HepG2 (cell line): Measurements from ENCODE around the gene SLC2A4. TPM values are rescaled to one million over a fixed set of nuclear protein-coding genes. Genes with fewer than 3 reads are reported as not detected.

Experiments used
- ATF7 ChIP-seq, 2 experiments: fragments of 450-650 bp in 1 of 2; sonication (generic) in 1 of 2; formaldehyde crosslinking in 1 of 2; IDR thresholded peaks; 2 replicates each; pipeline versions ENCODE4 v1.4.0 to v1.6.1; 2016 to 2020; ENCODE audit warnings: antibody characterized with exemption in 1 of 2, mild to moderate bottlenecking in 1 of 2, missing genetic modification reagents in 1 of 2
- GLI4 ChIP-seq: sonication (generic); formaldehyde crosslinking; IDR thresholded peaks from 2 replicates; pipeline ENCODE4 v1.5.1; 2020; ENCODE audit warnings: missing genetic modification reagents, mild to moderate bottlenecking, moderate library complexity, borderline replicate concordance
- MBD4 ChIP-seq: IDR thresholded peaks from 2 replicates; pipeline ENCODE4 v1.6.1; 2012; ENCODE audit warnings: low read length, inconsistent platforms, borderline replicate concordance
- REST ChIP-seq, 2 experiments: IDR thresholded peaks; 2 replicates each; pipeline ENCODE4 v1.6.1; 2011 to 2012; ENCODE audit warnings: low read length in 2 of 2, borderline replicate concordance in 1 of 2, low read depth in 1 of 2, mild to moderate bottlenecking in 1 of 2, moderate library complexity in 1 of 2
- SALL1 ChIP-seq: sonication (generic); formaldehyde crosslinking; IDR thresholded peaks from 2 replicates; pipeline ENCODE4 v1.8.0; 2022; ENCODE audit warnings: mild to moderate bottlenecking, missing genetic modification reagents
- SMYD3 ChIP-seq: sonication (generic); formaldehyde crosslinking; IDR thresholded peaks from 2 replicates; pipeline ENCODE4 v1.8.1; 2023; ENCODE audit warnings: mild to moderate bottlenecking, missing genetic modification reagents
- U2AF1 ChIP-seq: fragments of 200-400 bp; formaldehyde crosslinking; optimal IDR thresholded peaks from 2 replicates; pipeline ENCODE3; 2017; ENCODE audit warnings: mild to moderate bottlenecking, low read depth, low read length
- ZBTB46 ChIP-seq: sonication (generic); formaldehyde crosslinking; IDR thresholded peaks from 2 replicates; pipeline ENCODE4 v1.4.0; 2020; ENCODE audit warnings: mild to moderate bottlenecking, missing genetic modification reagents, borderline replicate concordance
- ZFP37 ChIP-seq: sonication (generic); formaldehyde crosslinking; IDR thresholded peaks from 2 replicates; pipeline ENCODE4 v1.4.0; 2020; ENCODE audit warnings: missing genetic modification reagents, borderline replicate concordance
- ZNF205 ChIP-seq: IDR thresholded peaks from 2 replicates; pipeline ENCODE4 v1.6.1; 2018; ENCODE audit warnings: missing biosample characterization, missing genetic modification reagents
- ZNF263 ChIP-seq: sonication (generic); formaldehyde crosslinking; IDR thresholded peaks from 2 replicates; pipeline ENCODE4 v1.4.0; 2020; ENCODE audit warnings: missing genetic modification reagents
- ZNF740 ChIP-seq: sonication (generic); formaldehyde crosslinking; IDR thresholded peaks from 2 replicates; pipeline ENCODE4 v1.4.0; 2020; ENCODE audit warnings: missing genetic modification reagents
- polyA plus RNA-seq, 8 experiments: library from polyadenylated mRNA; depleted of rRNA in 3 of 8; stranded (reverse) in 7 of 8; unstranded in 1 of 8; fragments of >200 nt; fragmentation: Illumina TruSeq in 4 of 8; extraction: Trizol in 4 of 8; gene quantifications; 2 replicates each; pipeline versions ENCODE4 v1.2.1 to v1.2.3, GENCODE V29; 2011 to 2016; ENCODE audit warnings: low read depth in 4 of 8, missing spikeins in 1 of 8, mixed read lengths in 1 of 8; ENCODE audit not compliant: insufficient read depth in 1 of 8
- total RNA-seq, 5 experiments: library from RNA; depleted of rRNA; stranded (reverse); fragments of >200 nt; fragmentation: Illumina TruSeq; extraction: Trizol; gene quantifications; 2 replicates each; pipeline ENCODE4 v1.2.3, GENCODE V29; 2016; ENCODE audit warnings: low read depth in 1 of 5
- TF ChIP-seq, protein P1 (sequence below), 2 experiments: sonication (generic) in 1 of 2; formaldehyde crosslinking in 1 of 2; IDR thresholded peaks; 2 replicates each; pipeline versions ENCODE4 v1.6.1 to v1.9.0; 2014 to 2022; ENCODE audit warnings: antibody characterized with exemption in 1 of 2, borderline replicate concordance in 1 of 2, inconsistent platforms in 1 of 2, low read depth in 1 of 2, missing genetic modification reagents in 1 of 2
- TF ChIP-seq, protein P2 (sequence below): sonication (generic); formaldehyde crosslinking; IDR thresholded peaks from 2 replicates; pipeline ENCODE4 v1.4.0; 2020; ENCODE audit warnings: missing genetic modification reagents

Gene SLC2A4
- total and polyA plus RNA-seq, 2 of the 13 experiments (the other 11 are each of a cell fraction or from before 2014, with no cell fraction given), result 4.9 to 5.8 TPM

GRCh38 chr17:7329374-7329996 lies 48.0 kb downstream of the SLC2A4 start (continued):
- TF ChIP-seq, protein P1, sequence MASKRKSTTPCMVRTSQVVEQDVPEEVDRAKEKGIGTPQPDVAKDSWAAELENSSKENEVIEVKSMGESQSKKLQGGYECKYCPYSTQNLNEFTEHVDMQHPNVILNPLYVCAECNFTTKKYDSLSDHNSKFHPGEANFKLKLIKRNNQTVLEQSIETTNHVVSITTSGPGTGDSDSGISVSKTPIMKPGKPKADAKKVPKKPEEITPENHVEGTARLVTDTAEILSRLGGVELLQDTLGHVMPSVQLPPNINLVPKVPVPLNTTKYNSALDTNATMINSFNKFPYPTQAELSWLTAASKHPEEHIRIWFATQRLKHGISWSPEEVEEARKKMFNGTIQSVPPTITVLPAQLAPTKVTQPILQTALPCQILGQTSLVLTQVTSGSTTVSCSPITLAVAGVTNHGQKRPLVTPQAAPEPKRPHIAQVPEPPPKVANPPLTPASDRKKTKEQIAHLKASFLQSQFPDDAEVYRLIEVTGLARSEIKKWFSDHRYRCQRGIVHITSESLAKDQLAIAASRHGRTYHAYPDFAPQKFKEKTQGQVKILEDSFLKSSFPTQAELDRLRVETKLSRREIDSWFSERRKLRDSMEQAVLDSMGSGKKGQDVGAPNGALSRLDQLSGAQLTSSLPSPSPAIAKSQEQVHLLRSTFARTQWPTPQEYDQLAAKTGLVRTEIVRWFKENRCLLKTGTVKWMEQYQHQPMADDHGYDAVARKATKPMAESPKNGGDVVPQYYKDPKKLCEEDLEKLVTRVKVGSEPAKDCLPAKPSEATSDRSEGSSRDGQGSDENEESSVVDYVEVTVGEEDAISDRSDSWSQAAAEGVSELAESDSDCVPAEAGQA (IDR thresholded peaks at IDR 0.05; ENCODE audit: low read depth), result peak; percentile 29; the same call in 1 of the 2 replicates
- TF ChIP-seq, protein P1 (CRISPR knock-in tag; IDR thresholded peaks at IDR 0.05; ENCODE audit: borderline replicate concordance), result no peak
- TF ChIP-seq MBD4 (no peak), ZNF263 (CRISPR knock-in tag) (no peak), ZNF205 (CRISPR knock-in tag) (no peak; the same call in 1 of the 2 replicates), ZFP37 (CRISPR knock-in tag) (no peak), REST (IDR thresholded peaks at IDR 0.05; ENCODE audit: borderline replicate concordance in 1 of 2, low read depth in 1 of 2, low read length in 2 of 2) (no peak; a peak in 1 of 4 replicates), SMYD3 (CRISPR knock-in tag) (no peak), ZNF740 (peak; percentile 80), ATF7 (IDR thresholded peaks at IDR 0.05) (no peak), ATF7 (CRISPR knock-in tag; IDR thresholded peaks at IDR 0.05) (no peak), GLI4 (CRISPR knock-in tag) (no peak), ZBTB46 (CRISPR knock-in tag) (no peak), U2AF1 (no peak), SALL1 (CRISPR knock-in tag) (peak; percentile 48; the same call in 1 of the 2 replicates)
- TF ChIP-seq, protein P2, sequence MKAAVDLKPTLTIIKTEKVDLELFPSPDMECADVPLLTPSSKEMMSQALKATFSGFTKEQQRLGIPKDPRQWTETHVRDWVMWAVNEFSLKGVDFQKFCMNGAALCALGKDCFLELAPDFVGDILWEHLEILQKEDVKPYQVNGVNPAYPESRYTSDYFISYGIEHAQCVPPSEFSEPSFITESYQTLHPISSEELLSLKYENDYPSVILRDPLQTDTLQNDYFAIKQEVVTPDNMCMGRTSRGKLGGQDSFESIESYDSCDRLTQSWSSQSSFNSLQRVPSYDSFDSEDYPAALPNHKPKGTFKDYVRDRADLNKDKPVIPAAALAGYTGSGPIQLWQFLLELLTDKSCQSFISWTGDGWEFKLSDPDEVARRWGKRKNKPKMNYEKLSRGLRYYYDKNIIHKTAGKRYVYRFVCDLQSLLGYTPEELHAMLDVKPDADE, result no peak
